Neutrophil (primary cell): ENCODE results near the gene OR5B2.

Experiments used
- H3K27ac ChIP-seq: fragments of 200-600 bp; sonication (generic); 2 replicates; pipeline ENCODE4 v1.5.1; 2016; ENCODE audit warnings: mild to moderate bottlenecking, moderate library complexity
- H3K27me3 ChIP-seq: fragments of 200-600 bp; sonication (generic); 2 replicates; pipeline ENCODE4 v1.6.0; 2016; ENCODE audit warnings: mild to moderate bottlenecking
- H3K36me3 ChIP-seq: fragments of 200-600 bp; sonication (generic); 2 replicates; pipeline ENCODE4 v1.5.1; 2017
- H3K4me1 ChIP-seq, 2 experiments: fragments of 200-600 bp in 1 of 2; sonication (generic) in 1 of 2; 1 replicate in 1 of 2; 2 replicates in 1 of 2; pipeline versions ENCODE4 v1.5.1 to v1.6.1; 2013 to 2016; ENCODE audit warnings: low read depth in 1 of 2, low read length in 1 of 2, mild to moderate bottlenecking in 1 of 2, moderate library complexity in 1 of 2; ENCODE audit not compliant: control insufficient read depth in 1 of 2, insufficient read depth in 1 of 2
- H3K4me3 ChIP-seq, 2 experiments: fragments of 200-600 bp in 1 of 2; sonication (generic) in 1 of 2; 1 replicate in 1 of 2; 2 replicates in 1 of 2; pipeline ENCODE4 v1.5.1; 2013 to 2016; ENCODE audit warnings: low read depth in 1 of 2, low read length in 1 of 2, mild to moderate bottlenecking in 1 of 2, moderate library complexity in 1 of 2
- H3K9me3 ChIP-seq: fragments of 200-600 bp; sonication (generic); 2 replicates; pipeline ENCODE4 v1.5.1; 2016
- TF ChIP-seq, protein P1 (sequence below): fragments of 200-600 bp; sonication (generic); IDR thresholded peaks from 2 replicates; pipeline ENCODE4 v1.5.1; 2016; ENCODE audit warnings: antibody characterized with exemption

OR5B2 gene

DNA sequence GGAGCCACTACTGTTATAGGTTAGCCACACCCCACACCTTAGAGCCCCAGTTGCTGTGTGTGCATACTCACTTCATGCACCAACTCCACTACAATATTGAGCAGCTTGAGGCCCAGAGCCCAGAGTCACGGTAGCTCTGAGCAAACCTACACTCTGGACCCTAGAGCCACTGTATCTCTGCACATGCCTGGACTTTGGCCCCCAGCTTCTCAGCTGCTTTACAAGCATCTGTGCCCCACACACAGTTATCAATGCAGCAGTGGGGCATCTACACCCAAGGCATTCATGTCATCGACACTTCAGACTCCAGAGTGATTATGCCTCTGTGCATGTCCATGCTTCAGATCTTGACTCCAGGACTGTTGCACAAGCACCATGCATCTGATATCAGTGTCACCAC is 16.4 kb upstream of the OR5B2 start:
- H3K27ac ChIP-seq = no peak overlapping the region
- TF ChIP-seq, protein P1, sequence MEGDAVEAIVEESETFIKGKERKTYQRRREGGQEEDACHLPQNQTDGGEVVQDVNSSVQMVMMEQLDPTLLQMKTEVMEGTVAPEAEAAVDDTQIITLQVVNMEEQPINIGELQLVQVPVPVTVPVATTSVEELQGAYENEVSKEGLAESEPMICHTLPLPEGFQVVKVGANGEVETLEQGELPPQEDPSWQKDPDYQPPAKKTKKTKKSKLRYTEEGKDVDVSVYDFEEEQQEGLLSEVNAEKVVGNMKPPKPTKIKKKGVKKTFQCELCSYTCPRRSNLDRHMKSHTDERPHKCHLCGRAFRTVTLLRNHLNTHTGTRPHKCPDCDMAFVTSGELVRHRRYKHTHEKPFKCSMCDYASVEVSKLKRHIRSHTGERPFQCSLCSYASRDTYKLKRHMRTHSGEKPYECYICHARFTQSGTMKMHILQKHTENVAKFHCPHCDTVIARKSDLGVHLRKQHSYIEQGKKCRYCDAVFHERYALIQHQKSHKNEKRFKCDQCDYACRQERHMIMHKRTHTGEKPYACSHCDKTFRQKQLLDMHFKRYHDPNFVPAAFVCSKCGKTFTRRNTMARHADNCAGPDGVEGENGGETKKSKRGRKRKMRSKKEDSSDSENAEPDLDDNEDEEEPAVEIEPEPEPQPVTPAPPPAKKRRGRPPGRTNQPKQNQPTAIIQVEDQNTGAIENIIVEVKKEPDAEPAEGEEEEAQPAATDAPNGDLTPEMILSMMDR = no peak
- no peaks in the 10 kb centered on the region for H3K36me3 ChIP-seq
- no peaks in the 10 kb centered on the region for H3K27me3 ChIP-seq
- no peaks in the 10 kb centered on the region for H3K9me3 ChIP-seq
- H3K4me1 ChIP-seq = no peaks in the 10 kb centered on the region
- no peak overlapping the region for H3K4me3 ChIP-seq

DNA sequence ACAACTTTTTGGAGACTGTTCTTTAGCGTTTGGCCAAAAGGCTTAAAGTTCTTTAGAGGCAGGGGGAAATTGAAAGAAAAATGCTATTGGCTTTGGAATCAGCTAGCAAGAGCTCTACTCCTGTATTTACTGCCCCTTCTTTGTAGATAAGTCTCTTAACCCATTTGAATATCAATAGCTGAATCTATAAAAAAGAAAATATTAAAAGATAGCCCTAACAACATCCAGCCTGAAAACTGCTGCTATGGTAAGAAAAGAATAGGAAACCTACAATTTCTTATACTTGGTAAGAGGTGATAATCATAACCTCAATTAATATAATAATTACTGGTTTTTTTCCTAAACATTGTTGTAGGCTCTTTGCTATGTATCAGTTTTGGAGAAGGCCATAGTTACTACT is 14.2 kb upstream of the OR5B2 start, which contains the start of gene OR5B12:
Gene OR5B12, minus strand, starts transcription at position 101 of the 400 bp plus-strand sequence. CDS start 2,085 bp downstream, outside the sequence.
- Histone ChIP-seq H3K27ac (no peak within 1 kb of the TSS), H3K36me3 (no peaks in the 10 kb centered on the region), H3K4me3 (no peak within 1 kb of the TSS), H3K27me3 (no peaks in the 10 kb centered on the region), H3K9me3 (no peaks in the 10 kb centered on the region), H3K4me1 (no peaks in the 10 kb centered on the region)
- TF ChIP-seq, protein P1 = no peak

DNA sequence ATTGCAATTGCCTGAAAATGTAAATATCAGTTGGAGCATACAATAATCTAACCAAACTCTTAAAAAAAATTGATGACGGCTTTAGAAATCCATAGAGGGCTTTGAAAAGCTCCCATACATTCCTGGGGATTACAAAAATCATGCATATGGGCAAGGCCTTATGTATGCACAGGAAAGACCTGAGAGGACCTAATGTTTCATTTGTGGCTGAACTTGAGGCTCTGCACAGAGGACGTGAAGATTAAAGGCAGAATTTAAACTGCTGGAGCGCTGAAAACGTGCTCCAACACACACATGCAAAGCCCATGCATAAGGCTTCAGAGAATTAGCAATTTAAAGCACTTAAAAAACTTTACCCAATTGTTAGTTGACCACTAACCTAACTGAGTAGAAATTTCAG is 10.6 kb upstream of the OR5B2 start:
- Histone ChIP-seq H3K36me3 (no peaks in the 10 kb centered on the region), H3K4me3 (no peak overlapping the region), H3K9me3 (no peaks in the 10 kb centered on the region), H3K27ac (no peak overlapping the region), H3K4me1 (no peaks in the 10 kb centered on the region), H3K27me3 (no peaks in the 10 kb centered on the region)
- TF ChIP-seq, protein P1 = no peak

DNA sequence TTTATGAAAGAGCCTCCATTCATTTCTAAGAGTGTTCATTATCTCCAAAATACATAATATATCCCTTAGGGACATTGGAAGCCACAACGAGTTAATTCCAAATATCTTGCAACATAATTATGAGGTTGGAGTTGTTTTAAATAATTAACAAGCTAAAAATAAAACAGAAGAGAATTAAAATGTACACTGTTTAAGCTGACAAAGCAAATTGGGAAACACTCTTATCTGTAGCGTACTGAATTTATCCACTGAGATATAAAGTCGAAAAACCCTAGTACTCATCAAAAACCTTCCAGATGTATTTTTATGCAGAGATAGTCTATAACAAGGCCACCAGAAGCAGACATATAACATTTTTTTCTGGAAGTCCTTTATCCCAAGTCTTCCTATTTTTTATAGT is 6.3 kb upstream of the OR5B2 start:
- TF ChIP-seq, protein P1 = no peak
- Histone ChIP-seq H3K4me1 (no peaks in the 10 kb centered on the region), H3K36me3 (no peaks in the 10 kb centered on the region), H3K4me3 (no peak overlapping the region), H3K9me3 (no peaks in the 10 kb centered on the region), H3K27ac (no peak overlapping the region), H3K27me3 (no peaks in the 10 kb centered on the region)

DNA sequence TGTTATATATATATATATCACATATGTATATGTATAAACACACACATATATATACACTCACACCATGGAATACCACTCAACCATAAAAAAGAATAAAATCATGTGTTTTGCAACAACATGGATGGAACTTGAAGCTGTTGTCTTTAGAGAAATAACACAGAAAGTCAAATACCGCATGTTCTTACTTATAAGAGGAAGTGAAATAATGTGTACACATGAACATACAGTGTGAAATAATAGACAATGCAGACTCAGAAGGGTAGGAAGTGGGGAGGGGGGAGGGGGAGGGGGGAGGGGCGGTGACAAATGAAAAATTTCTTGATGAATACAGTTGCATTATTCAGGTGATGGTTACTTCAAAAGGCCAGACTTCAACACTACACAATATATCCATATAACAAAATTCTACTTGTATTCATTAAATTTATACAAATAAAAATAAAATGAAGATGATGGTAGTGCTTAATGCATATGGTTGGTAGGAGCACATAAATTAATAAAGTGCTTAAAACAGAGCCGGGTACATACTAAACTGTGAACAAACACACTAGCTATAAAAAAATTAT is 5.8 kb upstream of the OR5B2 start:
- H3K27me3 ChIP-seq = no peaks in the 10 kb centered on the region
- H3K4me3 ChIP-seq = no peak overlapping the region
- H3K27ac ChIP-seq = no peak overlapping the region
- no peaks in the 10 kb centered on the region for H3K9me3 ChIP-seq
- H3K36me3 ChIP-seq = no peaks in the 10 kb centered on the region
- TF ChIP-seq, protein P1 = no peak
- H3K4me1 ChIP-seq = no peaks in the 10 kb centered on the region
